GM18873 (cell line): ENCODE measurements around the gene EFEMP2.
"Not testable (repeated sequence)": the region's sequence is repeated elsewhere in the genome, so short reads cannot be mapped to it uniquely, and the experiment has no call there.

Experiments used
- ATAC-seq: cut with Tn5 transposase; IDR thresholded peaks from one replicate; pipeline ENCODE4 v1.9.1; 2021; ENCODE audit warnings: mild to moderate bottlenecking, moderate library complexity, moderate number of reproducible peaks; ENCODE audit not compliant: unreplicated experiment, low FRiP score

The EFEMP2 gene

DNA sequence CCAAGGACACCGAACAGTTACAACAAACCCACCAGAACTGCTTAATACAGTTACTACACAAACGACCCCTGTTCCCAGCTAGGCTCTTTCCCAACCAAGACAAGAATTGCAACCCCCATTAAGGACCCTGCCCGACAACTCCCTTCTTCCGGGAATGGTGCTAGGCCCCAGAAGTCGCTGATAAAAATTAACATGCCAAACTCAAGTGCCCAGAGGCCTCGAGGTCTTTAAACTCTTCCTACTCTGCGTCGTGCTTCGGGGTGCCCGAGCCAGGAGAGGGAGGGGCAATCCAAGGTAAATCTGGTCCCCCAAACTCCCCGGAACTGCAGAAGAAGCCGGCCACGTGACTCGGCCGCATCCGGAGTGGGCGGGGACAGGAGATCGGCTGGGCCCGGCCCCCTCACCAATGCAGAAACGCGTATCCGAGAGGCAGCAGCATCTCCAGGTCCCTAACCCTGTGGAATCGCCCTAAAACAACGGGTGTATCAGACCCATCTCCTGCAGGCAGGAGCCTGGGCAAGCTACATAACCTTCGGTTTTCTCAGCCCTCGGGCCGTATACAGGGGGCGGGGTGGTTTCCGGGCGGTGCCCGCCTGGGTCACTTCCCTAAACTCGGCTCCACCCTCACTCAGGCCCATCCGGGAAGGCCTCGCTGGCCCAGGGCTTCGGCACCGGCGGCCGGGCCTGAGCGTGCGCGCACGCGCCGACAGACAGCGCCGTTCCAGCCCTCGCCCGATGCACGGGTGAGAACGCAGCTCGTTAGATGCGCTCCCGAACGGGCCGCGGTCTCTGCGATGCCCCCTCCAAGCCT lies 15.7 kb downstream of the EFEMP2 start:
- ATAC-seq, result peak; percentile 22

DNA sequence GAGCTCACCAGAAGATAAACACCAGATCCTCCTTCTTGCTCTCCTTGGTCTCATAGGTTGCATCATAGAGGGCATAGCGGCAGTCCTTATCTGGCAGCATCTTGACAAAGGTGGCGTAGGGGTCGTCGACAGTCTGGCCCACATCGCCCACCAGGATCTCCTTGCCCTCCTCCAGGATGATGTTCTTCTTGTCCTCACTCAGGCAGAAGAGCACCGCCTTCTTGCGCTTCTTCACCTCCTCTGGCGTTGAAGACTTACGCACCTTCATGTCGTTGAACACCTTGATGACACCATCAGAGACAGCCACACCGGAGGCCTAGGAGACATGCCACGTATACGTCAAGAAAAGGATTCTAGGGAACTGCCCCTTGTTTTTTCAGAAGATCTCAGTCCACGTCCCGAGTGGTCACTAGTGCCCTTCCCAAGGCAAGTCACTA lies 16.7 kb downstream of the EFEMP2 start:
- ATAC-seq, result no peak

DNA sequence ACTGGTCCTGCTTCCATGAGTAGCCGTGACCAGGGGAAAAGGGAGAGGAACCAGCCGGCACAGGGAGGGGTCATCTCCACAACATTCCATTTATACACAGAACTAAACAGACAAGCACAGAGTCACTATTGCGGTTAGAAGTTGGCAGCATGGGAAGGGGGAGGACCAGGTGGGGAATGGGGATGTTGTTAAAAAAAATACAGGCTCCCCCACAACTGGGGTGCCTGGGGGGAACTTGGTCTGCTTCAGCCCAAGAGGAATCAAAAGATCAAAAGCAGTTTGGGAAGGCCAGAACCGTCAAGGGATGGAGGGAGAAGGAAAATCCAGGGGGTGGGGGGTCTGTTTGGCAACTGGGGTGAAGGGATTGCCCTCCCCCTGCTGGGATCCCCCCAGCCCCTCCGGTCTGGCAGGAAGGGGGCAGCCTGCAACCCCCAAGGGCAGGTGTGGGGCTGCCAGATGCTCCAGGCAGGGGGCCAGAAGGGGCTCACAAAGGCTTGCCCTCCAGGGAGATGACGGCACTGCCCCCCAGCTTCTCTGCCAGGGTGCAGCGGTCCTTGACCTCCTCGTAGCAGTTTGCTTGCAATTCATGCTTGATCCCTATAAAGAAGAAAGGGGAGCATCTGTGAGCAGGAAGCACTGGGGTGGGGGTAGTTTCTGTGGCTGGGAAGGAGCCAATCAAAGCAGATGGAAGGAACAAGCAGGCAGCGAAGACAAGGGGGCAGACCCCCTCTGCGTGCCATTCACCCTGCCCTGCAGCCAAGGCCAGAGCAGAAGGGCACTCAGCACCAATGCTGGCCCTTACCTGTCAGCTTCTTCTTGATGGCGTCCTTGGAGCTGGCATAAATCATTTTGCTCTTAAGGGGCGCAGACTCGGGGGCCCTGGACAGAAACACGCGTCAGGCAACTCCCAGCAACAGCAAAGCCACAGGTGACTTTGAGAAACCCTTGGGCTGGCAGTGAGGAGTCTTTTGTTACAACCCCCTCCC lies 17.5 kb downstream of the EFEMP2 start:
- no peak for ATAC-seq

DNA sequence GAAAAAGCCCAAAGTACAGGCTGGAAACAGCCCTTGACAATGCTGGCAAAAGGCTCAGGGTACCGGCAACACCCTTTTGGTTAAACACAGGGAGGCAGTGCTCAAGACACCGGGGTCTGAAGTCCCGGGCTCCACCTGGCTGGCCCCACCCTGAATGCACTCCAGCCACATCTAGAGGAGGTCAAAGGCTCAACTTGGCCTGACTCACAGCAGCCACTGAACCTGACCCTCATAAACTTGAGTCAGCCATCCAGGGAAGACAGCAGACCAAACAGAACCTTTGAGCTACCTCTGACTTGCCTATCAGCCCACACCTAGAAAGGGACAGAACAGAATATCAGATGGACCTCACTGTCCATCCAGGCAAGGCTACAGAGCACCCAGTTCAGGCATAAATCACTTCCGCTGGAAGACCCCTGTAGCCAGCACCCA lies 18.4 kb downstream of the EFEMP2 start:
- no peak for ATAC-seq

DNA sequence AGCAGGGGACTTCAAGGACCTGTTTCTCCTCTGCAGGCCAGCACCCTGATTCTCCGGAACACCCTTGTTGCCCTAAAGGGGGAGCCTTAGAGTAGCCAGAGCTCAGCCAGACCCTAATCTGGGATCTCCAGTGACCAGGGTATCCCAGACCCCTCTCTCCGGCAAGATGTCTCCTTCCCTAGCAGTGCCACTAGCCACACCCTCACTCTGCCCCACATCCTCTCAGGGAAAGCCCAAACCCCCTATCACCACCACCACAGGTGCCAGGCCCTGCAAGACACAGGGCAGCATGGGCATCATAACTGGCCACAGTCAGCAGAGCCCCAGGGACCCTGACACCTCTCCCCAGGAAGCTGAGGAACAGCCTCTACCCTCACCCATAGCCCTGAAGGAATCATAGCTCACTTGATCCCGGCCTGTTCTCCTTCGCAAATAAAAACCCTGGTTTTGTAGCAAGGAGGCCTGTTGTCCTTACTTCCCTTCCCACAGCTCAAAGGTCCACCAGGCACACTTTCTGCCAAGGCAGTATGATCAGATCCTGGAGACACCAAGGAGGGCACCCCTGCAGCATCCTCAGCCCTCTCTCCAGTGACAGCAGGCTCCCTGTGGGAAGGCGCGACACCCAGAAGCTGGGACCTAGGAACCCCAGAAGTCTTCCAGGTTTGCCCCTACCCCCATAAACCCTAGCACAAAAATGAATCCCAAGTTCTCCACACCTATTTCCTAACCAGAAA lies 19.2 kb downstream of the EFEMP2 start:
- ATAC-seq, result no peak

DNA sequence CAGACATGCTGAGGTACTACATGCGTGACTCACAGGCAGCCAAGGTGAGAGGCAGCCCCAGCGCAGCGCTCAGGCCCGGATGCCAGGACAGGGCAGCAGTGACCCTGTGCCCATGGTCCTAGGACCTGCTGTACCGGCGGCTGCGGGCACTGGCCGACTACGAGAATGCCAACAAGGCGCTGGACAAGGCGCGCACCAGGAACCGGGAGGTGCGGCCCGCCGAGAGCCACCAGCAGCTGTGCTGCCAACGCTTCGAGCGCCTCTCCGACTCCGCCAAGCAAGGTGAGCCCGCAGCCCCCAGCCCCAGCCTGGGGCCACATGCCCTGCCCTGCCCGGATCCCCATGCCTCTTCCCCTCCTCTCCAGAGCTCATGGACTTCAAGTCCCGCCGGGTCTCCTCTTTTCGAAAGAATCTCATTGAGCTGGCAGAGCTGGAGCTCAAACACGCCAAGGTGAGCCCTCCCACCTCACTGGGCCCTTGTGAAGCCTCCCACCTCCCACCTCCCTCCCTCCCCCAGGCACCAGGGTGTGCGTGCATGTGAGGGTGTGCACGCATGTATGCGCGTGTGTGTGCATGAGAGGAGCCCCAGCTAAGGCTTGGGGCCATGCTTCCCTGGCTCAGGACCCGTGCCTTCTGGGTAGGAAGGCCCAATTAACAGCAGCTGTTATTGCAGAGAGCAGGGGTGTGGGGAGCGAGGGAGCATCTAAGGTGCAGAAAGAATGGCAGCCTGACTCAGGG lies 19.9 kb downstream of the EFEMP2 start:
- ATAC-seq, result no peak

DNA sequence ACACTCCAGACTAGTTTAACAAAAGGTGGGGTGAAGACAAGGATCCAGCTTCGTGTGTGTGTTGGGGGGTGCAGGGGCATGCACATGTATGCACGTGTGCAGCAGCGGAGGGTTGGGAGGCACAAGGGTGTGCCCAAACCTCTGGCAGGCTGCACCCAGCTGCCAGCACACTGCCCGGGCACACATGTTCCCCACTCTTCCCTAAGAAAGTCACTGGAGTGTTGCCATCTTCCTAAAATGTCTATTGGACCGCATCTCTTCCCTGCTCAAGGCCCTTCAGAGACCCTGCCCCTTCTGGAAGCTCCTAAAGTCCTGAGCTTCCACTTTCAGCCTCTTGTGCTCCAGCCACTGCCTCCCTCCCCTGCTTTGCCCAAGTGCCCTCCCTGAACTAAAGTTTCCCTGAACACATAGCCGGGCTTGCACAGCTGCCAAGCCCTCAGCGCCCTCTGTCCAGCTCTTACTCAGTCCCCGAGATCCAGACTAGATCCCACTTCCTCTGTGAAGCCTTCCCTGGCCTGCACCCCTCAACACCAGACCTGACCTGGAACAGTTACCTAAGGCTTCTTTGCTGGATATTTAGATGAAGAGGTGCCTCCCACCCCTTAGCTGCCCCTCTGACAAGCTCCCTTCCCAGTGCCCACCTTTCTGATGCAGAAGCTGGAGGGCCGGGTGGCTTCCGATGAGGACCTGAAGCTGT lies 20.6 kb downstream of the EFEMP2 start:
- ATAC-seq, result no peak

DNA sequence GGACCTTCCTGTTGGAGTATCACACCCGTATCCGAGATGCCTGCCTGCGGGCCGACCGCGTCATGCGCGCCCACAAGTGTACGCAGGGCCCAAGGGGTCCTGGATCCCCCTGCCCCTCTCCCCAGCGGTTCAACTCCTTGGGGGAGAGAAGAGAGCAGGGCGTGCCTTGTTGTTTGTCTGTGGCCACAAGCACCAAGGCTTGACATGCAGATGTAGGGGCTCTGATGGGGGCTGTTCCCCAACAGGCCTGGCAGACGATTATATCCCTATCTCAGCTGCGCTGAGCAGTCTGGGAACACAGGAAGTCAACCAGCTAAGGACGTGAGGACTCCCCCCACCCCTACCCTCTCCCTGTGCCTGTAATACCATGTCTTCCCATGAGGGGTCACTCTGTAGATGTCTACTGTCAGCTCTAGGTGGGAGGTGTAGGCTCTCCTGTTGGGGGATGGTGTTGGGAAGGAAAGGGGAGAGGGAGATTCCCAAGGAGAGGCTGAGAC lies 21.5 kb downstream of the EFEMP2 start:
- ATAC-seq, result no peak

DNA sequence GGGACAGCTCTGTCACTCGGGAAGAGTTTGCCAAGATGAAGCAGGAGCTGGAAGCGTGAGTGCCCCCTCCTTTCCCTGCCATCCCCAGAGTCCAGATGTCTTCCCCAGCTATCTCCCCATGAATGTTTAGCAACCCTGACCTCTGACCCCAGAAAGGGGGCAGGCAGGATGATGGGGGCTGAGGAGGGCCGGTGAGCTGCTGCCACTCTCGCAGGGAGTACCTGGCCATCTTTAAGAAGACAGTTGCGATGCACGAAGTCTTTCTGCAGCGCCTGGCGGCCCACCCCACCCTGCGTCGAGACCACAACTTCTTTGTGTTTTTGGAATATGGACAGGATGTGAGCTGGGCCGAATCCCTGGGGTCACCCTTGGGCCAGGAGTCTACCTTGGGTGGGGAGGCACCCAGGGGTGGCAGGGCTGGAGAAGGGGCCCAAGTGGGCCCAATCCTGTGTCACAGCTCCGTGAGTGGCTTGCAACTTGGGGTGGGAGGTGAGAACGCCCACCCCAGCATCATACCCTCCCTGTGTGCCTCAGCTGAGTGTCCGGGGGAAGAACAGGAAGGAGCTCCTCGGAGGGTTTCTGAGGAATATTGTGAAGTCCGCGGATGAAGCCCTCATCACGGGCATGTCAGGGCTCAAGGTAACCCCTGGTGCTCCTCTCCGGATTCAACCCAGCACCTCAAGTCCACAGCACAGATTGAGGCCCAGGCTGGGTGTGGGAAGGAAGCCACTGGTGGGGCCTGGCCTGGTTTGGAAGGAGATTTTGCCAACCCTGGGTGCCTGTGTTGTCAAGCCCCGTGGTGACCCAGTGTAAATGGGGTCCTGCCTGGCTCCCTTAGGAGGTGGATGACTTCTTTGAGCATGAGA lies 22.1 kb downstream of the EFEMP2 start:
- no peak for ATAC-seq

DNA sequence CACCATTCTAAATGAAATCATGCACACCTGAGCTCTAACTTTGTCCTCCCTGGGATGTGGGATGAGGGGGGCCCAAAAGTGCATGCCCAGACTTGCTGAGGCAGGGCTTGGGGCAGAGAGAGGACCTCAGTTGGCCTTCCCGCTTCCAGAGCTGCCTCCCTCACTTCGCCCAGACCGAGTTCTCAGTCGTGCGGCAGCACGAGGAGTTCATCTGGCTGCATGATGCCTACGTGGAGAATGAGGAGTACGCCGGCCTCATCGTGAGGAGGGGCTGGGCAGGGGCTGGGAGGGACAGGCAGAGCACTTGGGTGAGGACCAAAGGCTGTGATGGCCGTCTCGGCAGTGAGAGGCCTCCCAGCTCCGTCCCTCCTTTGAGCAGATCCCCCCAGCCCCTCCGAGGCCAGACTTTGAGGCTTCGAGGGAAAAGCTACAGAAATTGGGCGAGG lies 22.8 kb downstream of the EFEMP2 start:
- no peak for ATAC-seq

DNA sequence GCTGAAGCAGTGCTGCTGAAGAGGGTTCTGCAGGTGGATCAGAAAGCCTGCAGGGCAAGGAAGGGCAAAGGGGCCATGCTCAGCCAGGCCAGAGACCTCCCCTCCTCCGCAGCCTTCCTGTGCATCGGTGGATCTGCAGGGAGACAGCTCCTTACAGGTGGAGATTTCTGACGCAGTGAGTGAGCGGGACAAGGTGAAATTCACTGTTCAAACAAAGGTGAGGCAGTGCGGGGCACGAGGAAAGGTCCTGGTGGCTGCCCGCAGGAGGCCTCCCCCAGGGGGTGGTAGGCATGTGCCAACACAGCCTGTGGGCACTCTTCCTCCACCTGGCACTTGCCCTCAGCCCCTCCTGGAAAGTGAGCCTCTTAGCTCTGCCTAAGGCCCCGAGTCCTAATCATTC lies 23.2 kb downstream of the EFEMP2 start:
- no peak for ATAC-seq

DNA sequence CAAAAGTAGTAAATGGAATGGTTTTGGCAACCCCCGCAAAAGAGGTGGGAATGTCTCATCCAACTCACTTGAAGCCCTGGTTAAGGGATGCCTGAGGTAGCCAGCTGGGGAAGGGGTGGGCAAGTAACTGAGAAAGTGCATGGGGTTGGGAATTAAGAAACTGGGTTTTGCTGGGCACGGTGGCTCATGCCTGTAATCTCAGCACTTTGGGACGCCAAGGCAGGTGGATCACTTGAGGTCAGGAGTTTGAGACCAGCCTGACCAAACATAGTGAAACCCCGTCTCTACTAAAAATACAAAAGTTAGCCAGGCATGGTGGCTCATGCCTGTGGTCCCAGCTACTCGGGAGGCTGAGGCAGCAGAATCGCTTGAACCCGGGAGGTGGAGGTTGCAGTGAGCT lies 23.9 kb downstream of the EFEMP2 start:
- ATAC-seq, result not testable (repeated sequence)

DNA sequence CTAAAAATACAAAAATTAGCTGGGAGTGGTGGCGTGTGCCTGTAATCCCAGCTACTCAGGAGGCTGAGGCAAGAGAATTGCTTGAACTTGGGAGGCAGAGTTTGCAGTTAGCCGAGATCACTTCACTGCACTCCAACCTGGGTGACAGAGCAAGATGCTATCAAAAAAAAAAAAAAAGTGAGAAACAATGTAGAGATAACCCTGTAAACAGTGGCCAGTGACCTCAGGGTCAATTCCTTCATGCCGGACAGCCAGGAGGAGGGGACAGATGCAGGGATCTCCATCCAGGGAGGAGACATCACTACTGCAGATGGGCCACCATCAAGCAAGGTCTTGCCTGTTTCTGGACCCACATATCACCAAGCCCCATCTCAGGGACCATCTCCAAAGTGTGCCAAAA lies 24.9 kb downstream of the EFEMP2 start:
- no peak for ATAC-seq

DNA sequence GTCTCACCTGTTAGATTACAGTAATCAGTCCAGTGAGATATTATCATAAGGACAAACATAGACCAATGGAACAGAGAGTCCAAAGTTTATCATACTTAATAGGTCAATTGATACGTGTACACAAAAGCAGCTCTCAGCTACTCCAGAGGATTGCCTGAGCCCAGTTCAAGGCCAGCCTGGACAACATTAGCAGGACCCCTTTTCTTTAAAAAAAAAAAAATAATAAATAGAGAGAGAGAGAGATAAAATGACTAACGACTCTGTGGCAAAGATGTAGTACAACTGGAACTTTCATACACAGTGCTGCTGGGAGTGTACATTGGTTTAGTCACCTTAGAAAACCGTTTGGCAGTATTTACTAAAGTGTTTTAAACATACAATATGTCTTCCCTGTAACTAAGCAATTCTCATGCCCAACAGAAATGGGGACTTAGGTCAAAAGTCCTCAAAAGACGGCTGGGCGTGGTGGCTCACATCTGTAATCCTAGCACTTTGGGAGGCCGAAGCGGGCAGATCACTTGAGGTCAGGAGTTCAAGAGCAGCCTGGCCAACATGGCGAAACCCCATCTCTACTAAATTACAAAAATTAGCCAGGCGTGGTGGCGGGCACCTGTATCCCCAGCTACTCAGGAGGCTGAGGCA lies 28.2 kb downstream of the EFEMP2 start:
- ATAC-seq, result no peak

DNA sequence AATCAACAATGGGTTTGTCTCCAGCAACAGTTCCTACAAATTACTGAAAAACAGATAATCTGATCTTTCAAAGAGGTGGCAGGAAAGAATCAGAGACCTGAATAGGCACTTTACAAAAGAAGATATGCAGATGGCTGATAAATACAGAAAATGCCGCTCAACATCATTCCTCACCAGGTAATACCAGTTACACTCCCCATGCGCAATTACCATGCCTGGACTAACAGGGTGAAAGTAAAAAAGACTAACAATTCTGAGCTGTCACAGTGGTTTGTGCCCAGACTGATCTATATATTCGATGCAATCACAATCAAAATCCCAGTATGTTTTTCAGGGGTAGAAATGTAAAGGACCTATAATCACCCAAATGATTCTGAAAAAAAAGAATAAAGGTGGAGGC lies 28.8 kb downstream of the EFEMP2 start:
- ATAC-seq, result no peak

DNA sequence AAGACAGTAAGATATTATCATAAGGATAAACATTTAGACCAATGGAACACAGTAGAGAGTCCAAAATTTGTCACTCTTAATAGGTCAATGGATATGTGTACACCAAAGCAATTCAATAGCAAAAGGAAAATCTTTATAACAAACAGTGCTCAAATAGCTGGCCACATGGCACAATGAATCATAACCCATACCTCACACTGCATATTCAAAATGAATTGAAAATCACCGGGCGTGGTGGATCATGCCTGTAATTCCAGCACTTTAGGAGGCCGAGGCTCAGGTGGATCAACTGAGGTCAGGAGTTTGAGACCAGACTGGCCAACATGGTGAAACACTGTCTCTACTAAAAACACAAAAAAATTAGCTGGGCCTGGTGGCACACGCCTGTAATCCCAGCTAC lies 30.5 kb downstream of the EFEMP2 start:
- no peak for ATAC-seq

DNA sequence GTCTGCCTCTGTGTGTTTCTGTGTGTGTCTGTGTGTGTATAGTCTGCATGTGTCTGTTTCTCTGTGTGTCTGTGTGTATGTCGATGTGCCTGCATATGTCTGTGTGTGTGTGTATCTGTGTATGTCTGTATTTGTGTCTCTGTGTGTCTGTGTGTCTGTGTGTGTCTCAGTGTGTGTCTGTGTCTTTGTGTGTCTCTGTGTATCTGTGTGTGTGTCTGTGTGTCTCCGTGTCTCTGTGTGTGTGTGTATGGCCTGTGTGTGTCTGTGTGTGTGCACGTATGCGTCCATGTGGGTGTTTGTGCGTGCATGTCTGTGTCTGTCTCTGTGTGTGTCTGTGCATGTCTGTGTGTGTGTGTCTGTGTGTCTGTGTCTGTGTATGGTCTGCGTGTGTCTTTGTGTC lies 38.4 kb downstream of the EFEMP2 start:
- no peak for ATAC-seq
